HG03175 (cell line): Measurements from ENCODE around the gene VAV2.
"Not testable (repeated sequence)": the region's sequence is repeated elsewhere in the genome, so short reads cannot be mapped to it uniquely, and the experiment has no call there.

Experiments used
- ATAC-seq: cut with Tn5 transposase; IDR thresholded peaks from one replicate; pipeline ENCODE4 v1.9.1; 2021; ENCODE audit warnings: mild to moderate bottlenecking, moderate library complexity; ENCODE audit not compliant: unreplicated experiment

The VAV2 gene

GRCh38 chr9:133759946-133760345 is 232.2 kb downstream of the VAV2 start:
- no peak for ATAC-seq

- no peak for ATAC-seq
Measured at GRCh38 chr9:133759146-133759900, 232.8 kb downstream of the VAV2 start.

DNA sequence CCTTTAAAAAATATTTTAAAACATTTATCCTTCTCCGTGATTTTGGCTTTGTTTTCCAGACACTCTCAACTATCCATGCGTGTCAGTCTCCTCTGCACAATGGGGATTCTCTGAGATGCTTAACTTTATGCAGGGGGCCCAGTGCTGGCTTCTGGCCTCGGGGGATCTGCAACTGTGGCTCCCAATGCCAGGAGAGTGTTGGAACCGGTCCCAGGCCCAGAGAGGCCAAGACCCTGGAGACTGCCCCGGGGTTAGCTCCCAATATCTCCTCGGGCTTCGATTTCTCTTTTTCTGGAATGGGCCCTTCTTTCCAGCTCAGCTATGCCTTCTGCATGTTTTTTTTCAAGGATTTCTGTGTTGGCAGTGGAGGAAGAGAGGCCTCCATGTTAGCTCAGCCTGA is 233.9 kb downstream of the VAV2 start:
- ATAC-seq = no peak

DNA sequence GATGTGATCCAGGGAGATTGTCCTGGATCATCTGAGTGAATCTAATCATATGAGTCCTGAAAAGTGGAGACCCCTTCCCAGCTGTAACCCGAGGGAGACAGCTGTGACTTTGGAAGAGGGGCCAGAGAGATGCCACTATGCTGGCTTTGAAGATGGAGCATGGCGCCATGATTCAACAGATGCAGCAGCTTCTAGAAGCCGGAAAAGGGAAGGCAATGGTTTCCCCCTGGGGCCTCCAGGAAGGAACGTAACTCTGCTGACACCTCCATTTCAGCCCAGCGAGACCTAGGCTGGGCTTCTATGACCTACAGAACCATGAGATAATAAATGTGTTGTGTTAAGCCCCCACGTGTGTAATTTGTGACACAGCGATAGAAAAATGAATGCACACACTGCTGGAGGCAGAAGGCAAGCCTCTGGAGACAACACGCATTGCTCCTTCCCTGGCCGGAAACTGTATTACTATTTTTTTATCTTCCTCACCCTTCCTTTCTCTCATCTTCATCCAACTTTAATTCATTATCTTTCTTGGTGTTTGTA is 237.4 kb downstream of the VAV2 start:
- no peak for ATAC-seq

DNA sequence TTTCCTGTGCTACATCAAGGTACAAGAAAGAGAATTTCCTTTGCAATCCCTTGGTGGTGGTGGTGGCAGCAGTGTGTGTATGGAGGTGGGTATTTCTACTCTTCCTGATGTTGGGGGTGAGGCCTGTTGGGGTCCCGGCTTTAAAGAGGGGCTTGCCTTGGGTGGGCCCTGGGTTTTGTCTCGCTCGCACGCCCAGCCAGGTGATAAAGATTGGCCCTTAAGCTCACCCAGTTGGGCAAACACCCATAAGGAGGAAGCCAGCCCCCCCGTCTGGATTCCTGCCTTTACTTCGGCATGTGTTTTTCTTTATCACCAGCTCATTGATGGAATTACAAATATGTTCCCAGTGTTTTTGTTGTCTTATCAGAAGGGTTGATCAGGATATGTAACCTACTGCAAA is 237.9 kb downstream of the VAV2 start:
- ATAC-seq = no peak

GRCh38 chr9:133752739-133753446 is 239.2 kb downstream of the VAV2 start:
- no peak for ATAC-seq

GRCh38 chr9:133750982-133751649 is 241.0 kb downstream of the VAV2 start:
- no peak for ATAC-seq

- ATAC-seq = no peak
Measured at GRCh38 chr9:133747309-133747708, 244.8 kb downstream of the VAV2 start.

DNA sequence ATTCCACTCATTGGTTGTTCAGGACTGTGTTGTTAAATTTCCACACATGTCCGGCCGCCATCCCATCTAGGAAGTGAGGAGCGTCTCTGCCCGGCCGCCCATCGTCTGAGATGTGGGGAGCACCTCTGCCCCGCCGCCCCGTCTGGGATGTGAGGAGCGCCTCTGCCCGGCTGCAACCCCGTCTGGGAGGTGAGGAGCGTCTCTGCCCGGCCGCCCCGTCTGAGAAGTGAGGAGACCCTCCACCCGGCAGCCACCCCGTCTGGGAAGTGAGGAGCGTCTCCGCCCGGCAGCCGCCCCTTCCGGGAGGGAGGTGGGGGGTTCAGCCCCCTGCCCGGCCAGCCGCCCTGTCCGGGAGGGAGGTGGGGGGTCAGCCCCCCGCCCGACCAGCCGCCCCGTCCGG is 247.6 kb downstream of the VAV2 start:
- not testable (repeated sequence) for ATAC-seq

- peak; percentile 58 for ATAC-seq
Measured at GRCh38 chr9:133742849-133743444, 249.2 kb downstream of the VAV2 start.

DNA sequence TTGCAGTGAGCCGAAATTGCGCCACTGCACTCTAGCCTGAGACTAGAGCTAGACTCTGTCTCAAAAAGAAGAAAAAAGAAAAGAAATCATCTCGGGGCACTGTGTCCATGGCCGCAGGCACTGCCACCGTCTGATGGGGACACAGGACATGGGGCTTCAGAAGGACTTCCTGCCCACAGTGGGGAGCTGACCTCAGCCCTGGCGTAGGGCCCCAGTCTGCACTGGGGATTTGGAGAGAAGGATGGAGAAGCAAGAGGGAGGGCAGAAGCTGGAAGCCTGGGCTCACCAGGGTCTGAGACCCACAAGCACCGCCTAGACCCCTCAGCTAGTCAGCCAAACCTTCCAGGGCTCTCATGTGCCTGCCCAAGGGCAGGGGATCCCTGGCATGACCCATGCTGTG is 249.9 kb downstream of the VAV2 start:
- no peak for ATAC-seq

DNA sequence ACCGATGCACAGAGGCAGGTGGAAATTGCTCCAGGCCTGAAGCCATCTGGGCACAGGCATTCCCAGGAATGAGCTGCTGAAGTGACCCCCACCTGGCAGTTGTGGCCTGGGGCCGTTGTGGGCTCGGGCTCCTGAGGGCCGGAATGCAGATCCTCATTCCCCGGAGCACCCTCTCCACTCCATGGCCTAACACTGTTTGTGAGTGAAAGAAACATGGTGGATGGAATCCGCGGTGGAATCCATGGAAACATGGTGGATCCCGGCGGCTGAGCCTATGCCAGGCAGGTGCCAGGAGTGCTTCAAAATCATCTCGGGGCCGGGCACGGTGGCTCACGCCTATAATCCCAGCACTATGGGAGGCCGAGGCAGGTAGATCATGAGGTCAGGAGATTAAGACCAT is 250.4 kb downstream of the VAV2 start:
- ATAC-seq = no peak

DNA sequence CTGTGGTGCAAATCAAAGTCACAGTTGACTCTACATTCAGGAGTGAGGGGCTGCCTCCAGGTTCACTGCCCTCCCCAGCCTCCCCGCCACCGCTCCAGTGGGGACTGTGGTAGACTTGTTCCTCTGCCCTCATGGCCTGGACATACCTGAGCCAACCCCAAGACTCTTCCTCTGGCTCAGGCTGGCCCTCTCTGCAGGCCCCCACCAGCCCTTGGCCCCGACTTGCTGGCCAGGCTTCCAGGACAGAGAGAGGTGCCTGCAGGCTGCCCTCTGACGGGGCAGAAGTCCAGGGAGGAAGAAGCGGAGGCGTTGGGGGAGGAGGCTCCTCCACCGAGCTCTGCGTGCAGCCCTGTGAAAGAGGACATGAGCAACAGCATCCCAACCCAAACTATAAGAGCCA is 251.2 kb downstream of the VAV2 start:
- ATAC-seq = no peak

- no peak for ATAC-seq
Measured at GRCh38 chr9:133739408-133740280, 252.5 kb downstream of the VAV2 start.

DNA sequence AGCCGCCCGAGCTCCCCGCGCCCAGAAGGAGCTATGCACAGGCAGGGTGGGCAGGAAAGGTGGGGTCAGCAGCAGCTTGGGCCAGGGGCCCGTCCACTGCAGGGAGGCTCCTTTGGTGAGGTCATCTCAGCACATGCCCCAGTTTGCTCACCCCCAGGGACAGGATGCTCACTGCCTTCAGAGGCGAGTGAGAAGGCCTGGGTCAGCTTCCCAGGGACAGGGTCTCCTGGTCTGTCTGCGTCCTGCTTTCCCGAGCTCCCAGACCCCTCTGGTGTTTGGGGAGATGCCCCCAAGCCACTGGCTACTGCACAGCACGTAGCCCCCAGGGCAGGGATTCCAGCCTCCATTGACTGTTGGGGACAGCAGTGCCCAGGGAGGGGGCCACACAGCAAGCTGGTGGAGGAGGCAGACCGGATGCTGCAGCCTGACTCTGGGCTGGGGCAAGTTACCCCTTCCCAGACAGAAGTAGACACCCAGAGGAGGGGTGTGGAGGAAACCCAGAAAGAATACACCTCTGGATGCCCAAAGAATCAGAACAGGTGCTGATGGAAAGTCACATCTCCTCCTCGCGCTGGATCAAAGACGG is 253.4 kb downstream of the VAV2 start:
- no peak for ATAC-seq

GRCh38 chr9:133737774-133738639 is 254.1 kb downstream of the VAV2 start, which contains the start of gene SARDH:
Gene SARDH (minus strand): TSS chr9:133738352. CDS start chr9:133734173, 4,179 bp downstream.
- no peak for ATAC-seq

DNA sequence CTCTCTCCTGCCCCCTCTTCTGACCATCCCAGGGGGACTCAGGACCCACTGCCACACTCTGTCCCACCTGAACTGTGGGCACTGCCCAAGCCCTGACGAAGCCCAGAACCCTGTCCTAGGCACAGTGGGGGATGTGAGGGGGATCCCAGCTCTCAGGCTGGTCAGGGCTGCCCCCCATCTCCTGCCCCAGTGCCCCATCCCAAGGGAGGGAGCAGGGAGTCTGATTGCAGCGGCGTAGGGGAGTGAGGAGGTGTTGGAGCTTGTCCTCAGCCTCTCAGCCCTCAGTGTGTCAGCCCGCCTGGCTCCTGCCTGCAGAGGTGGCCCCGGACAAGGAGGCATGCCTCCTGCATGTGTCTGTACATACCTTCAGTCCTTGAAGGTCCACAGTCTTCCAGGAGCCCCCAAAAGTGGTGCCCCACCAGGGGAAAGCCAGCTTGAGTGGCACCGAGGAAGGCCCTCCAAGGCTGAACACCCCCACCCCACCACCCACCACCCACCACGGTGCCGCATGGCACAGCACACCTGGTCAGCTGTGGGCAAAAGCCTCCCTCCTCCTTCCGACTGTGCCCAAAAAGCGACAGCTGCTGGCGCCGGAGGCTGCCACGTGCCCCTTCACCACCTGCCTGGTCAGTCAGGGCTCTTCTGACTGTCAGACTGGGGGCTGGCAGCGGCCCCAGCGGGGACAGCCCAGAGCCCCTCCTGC is 254.9 kb downstream of the VAV2 start:
- ATAC-seq = no peak

DNA sequence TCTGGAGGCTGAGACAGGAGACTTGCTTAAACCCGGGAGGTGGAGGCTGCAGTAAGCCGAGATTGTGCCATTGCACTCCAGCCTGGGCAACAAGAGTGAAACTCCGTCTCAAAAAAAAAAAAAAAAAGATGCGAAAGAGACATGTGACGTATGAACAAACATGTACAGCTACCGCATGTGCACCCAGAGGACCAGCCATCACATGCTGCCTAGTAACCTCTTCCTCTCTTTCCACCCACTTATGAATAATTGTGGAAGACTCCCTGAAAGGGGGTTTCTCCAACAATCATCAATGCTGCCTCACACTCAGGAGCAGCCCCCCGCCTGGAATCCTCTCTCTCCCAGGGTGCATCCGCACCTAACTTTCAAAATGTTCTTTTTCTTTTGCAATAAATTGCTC is 256.2 kb downstream of the VAV2 start:
- ATAC-seq = no peak
